Measurements from ENCODE around the gene SGSM1.

The SGSM1 gene

GRCh38 chr22:24805790-24806662, at the start of gene SGSM1:
Gene SGSM1, plus strand, starts transcription at chr22:24806211. Its CDS starts 115 bp downstream, at chr22:24806326.
- DNase-seq = no peak

GRCh38 chr22:24758164-24758799, 47.7 kb upstream of the SGSM1 start:
- DNase-seq = peak; percentile 27

- no peak for DNase-seq
Observed at GRCh38 chr22:24759765-24760164, 46.2 kb upstream of the SGSM1 start.

GRCh38 chr22:24760708-24761306, 45.2 kb upstream of the SGSM1 start:
- DNase-seq = no peak

- no peak for DNase-seq
Observed at GRCh38 chr22:24761888-24762675, 43.9 kb upstream of the SGSM1 start.

GRCh38 chr22:24763872-24764485, 42.0 kb upstream of the SGSM1 start:
- DNase-seq = no peak

GRCh38 chr22:24765166-24765565, 40.8 kb upstream of the SGSM1 start:
- no peak for DNase-seq

- DNase-seq = no peak
Observed at GRCh38 chr22:24768537-24769374, 37.3 kb upstream of the SGSM1 start.

- peak; percentile 6 for DNase-seq
Observed at GRCh38 chr22:24772493-24773220, 33.4 kb upstream of the SGSM1 start.

- DNase-seq = no peak
Observed at GRCh38 chr22:24775769-24776492, 30.1 kb upstream of the SGSM1 start.

GRCh38 chr22:24776525-24776924, 29.5 kb upstream of the SGSM1 start:
- DNase-seq = no peak

- DNase-seq = no peak
Observed at GRCh38 chr22:24789516-24789915, 16.5 kb upstream of the SGSM1 start.

- no peak for DNase-seq
Observed at GRCh38 chr22:24791362-24791761, 14.6 kb upstream of the SGSM1 start.

GRCh38 chr22:24796056-24796455, 10.0 kb upstream of the SGSM1 start:
- no peak for DNase-seq

GRCh38 chr22:24796860-24797259, 9.2 kb upstream of the SGSM1 start:
- DNase-seq = no peak

GRCh38 chr22:24801901-24802465, 4.0 kb upstream of the SGSM1 start:
- no peak for DNase-seq

GRCh38 chr22:24803064-24803542, 2.9 kb upstream of the SGSM1 start:
- DNase-seq = peak; percentile 25

GRCh38 chr22:24806663-24807001, 621 bp downstream of the SGSM1 start:
- no peak for DNase-seq

GRCh38 chr22:24807284-24807950, 1.4 kb downstream of the SGSM1 start:
- no peak for DNase-seq
